ENCODE measurements around the gene PPM1E. TPM values are rescaled to one million over a fixed set of nuclear protein-coding genes. Genes with fewer than 3 reads are reported as not detected.

PPM1E gene
- total and polyA plus RNA-seq, 2 of the 4 experiments (the other 2 are of a cell fraction) = under 0.01 to 0.05 TPM

DNA sequence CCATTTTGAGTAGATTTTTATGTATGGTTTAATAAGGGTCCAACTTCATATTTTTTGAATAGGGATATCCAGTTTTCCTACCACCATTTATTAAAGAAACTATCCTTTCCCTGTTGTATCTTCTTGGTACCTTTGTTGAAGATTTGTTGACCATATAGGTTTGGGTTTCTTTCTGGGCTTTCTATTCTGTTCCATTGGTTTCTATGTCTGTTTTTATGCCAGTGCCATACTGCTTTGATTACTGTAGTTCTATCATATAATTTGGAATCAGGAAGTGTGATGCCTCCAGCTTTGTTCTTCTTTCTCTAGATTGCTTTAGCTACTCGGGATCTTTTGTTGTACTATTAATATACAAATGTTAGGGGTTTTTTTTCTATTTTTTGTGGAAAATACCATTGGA, 46.5 kb downstream of the PPM1E start:
- no peak overlapping the region for H3K27ac ChIP-seq (ENCODE audit: insufficient read depth, low read length)
- H2BK20ac ChIP-seq (ENCODE audit: low read depth, low read length) = no peak overlapping the region
- H3K9me3 ChIP-seq (ENCODE audit: control insufficient read depth, insufficient read depth, low read length) = no peaks in the 10 kb centered on the region
- no peak overlapping the region for H3K56ac ChIP-seq (ENCODE audit: extremely low read depth, insufficient read depth, low read length)
- no peaks in the 10 kb centered on the region for H4K20me1 ChIP-seq (ENCODE audit: insufficient read depth, low read length)
- no peak overlapping the region for H4K91ac ChIP-seq (ENCODE audit: insufficient read depth, low read depth, low read length)
- H3K23ac ChIP-seq (ENCODE audit: low read depth, low read length) = no peak overlapping the region
- dilution Hi-C loops (cut with HindIII; ENCODE audit: low sequenced_read_pairs, unreplicated experiment) = no loop called here
- no peak for ATAC-seq (ENCODE audit: low read depth)
- H2AFZ ChIP-seq (replicated peaks; ENCODE audit: low read length, poor library complexity) = no peak overlapping the region
- no peak overlapping the region for H3K18ac ChIP-seq (ENCODE audit: low read depth, low read length)
- DNase-seq = no peak
- H3K4me3 ChIP-seq (ENCODE audit: insufficient read depth, low read depth, low read length) = no peak overlapping the region
- in situ Hi-C loops (cut with MboI; ENCODE audit: low sequenced_read_pairs) = no loop called here
- H3K27me3 ChIP-seq (ENCODE audit: control insufficient read depth, insufficient read depth, low read length) = no peaks in the 10 kb centered on the region
- H3K4me2 ChIP-seq (ENCODE audit: low read depth, low read length) = no peak overlapping the region
- H2BK120ac ChIP-seq (ENCODE audit: low read depth, low read length) = no peak overlapping the region
- whole genome bisulfite sequencing, 2 experiments (ENCODE audit: extremely low coverage in 2 of 2, insufficient read length in 1 of 2) = no CpG with 5 or more reads among the region's 1 CpG
- BruUV-seq (replicated peaks) = no TSS peak
- H4K5ac ChIP-seq (ENCODE audit: low read depth, low read length) = no peak overlapping the region
- H4K8ac ChIP-seq (ENCODE audit: low read depth in 2 of 2, low read length in 2 of 2) = no peak overlapping the region
- no peak overlapping the region for H2BK5ac ChIP-seq (ENCODE audit: low read depth, low read length, poor library complexity, severe bottlenecking)
- H2AK9ac ChIP-seq (replicated peaks; ENCODE audit: low read depth, low read length, poor library complexity) = no peak overlapping the region
- no peaks in the 10 kb centered on the region for H3K36me3 ChIP-seq (ENCODE audit: control insufficient read depth, insufficient read depth, low read length)
- no peak overlapping the region for H2AK5ac ChIP-seq (ENCODE audit: low read depth, low read length)
- no peak overlapping the region for H3K14ac ChIP-seq (replicated peaks; ENCODE audit: low read depth, low read length)
- no peak for TF ChIP-seq BHLHE40 (IDR thresholded peaks at IDR 0.05; ENCODE audit: low read depth, low read length)
- TF ChIP-seq MAFK (IDR thresholded peaks at IDR 0.05; ENCODE audit: low read depth, low read length) = no peak
- TF ChIP-seq, protein P1, sequence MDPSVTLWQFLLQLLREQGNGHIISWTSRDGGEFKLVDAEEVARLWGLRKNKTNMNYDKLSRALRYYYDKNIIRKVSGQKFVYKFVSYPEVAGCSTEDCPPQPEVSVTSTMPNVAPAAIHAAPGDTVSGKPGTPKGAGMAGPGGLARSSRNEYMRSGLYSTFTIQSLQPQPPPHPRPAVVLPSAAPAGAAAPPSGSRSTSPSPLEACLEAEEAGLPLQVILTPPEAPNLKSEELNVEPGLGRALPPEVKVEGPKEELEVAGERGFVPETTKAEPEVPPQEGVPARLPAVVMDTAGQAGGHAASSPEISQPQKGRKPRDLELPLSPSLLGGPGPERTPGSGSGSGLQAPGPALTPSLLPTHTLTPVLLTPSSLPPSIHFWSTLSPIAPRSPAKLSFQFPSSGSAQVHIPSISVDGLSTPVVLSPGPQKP (IDR thresholded peaks at IDR 0.05; ENCODE audit: borderline replicate concordance, low read depth, low read length) = no peak
- TF ChIP-seq RAD21 (IDR thresholded peaks at IDR 0.05; ENCODE audit: low read length) = no peak
- no peak for TF ChIP-seq NFE2L2 (IDR thresholded peaks at IDR 0.05; ENCODE audit: low read depth, low read length)
- TF ChIP-seq SMC3 (IDR thresholded peaks at IDR 0.05; ENCODE audit: low read depth, low read length) = no peak
- no peak for TF ChIP-seq CHD1 (IDR thresholded peaks at IDR 0.05; ENCODE audit: low read depth, low read length)
- no peak for TF ChIP-seq CTCF (conservative IDR thresholded peaks at IDR 0.05; ENCODE audit: low read depth, low read length)
- TF ChIP-seq, protein P2, sequence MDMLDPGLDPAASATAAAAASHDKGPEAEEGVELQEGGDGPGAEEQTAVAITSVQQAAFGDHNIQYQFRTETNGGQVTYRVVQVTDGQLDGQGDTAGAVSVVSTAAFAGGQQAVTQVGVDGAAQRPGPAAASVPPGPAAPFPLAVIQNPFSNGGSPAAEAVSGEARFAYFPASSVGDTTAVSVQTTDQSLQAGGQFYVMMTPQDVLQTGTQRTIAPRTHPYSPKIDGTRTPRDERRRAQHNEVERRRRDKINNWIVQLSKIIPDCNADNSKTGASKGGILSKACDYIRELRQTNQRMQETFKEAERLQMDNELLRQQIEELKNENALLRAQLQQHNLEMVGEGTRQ (IDR thresholded peaks at IDR 0.05; ENCODE audit: low read depth, low read length) = no peak
- no peak for TF ChIP-seq CEBPB (IDR thresholded peaks at IDR 0.05; ENCODE audit: low read depth, low read length)
- no peak for TF ChIP-seq MAZ (IDR thresholded peaks at IDR 0.05; ENCODE audit: borderline replicate concordance, low read depth, low read length)
- no peak for TF ChIP-seq FOS (IDR thresholded peaks at IDR 0.05; ENCODE audit: low read depth, low read length)
- no peak for TF ChIP-seq POLR2A (IDR thresholded peaks at IDR 0.05; ENCODE audit: low read depth, low read length)
- TF ChIP-seq RCOR1 (IDR thresholded peaks at IDR 0.05; ENCODE audit: insufficient replicate concordance, low read length) = no peak
- no peak for TF ChIP-seq RFX5 (IDR thresholded peaks at IDR 0.05; ENCODE audit: low read depth, low read length)
- CTCF ChIA-PET = no interaction called here
- H3K4me1 ChIP-seq (ENCODE audit: control insufficient read depth, insufficient read depth, low read length) = no peaks in the 10 kb centered on the region
- no peak overlapping the region for H3K9ac ChIP-seq (ENCODE audit: low read depth, low read length)
- intact Hi-C loops (cut with micrococcal nuclease) = no loop called here
- POLR2A ChIA-PET (ENCODE audit: unreplicated experiment) = no interaction called here
- H3K4ac ChIP-seq (ENCODE audit: low read depth, low read length) = no peak overlapping the region
- no peak overlapping the region for H2BK15ac ChIP-seq (ENCODE audit: low read depth, low read length)
- no peaks in the 10 kb centered on the region for H3K9me1 ChIP-seq (ENCODE audit: insufficient read depth, low read length)
- H3K79me1 ChIP-seq (ENCODE audit: low read depth in 1 of 2, low read length in 2 of 2) = no peaks in the 10 kb centered on the region

Data from IMR-90 (cell line).